ENCODE data around the gene RPTOR. TPM values are rescaled to one million over a fixed set of nuclear protein-coding genes. Genes with fewer than 3 reads are reported as not detected.

RPTOR gene
- total and polyA plus RNA-seq, 10 of the 15 experiments (the other 5 are each of a cell fraction or from before 2014, with no cell fraction given): 0.18 to 32.1 (median 7.8) TPM

- intact Hi-C loops (cut with micrococcal nuclease; ENCODE audit: unreplicated experiment): no loop called here
- BruUV-seq (replicated peaks): no TSS peak
- no peaks in the 10 kb centered on the region for H4K20me1 ChIP-seq (ENCODE audit: control insufficient read depth, insufficient read depth)
- H3K27me3 ChIP-seq (replicated peaks in 1 of 2; ENCODE audit: control insufficient read depth in 2 of 2, insufficient read depth in 2 of 2, low read length in 1 of 2): no peaks in the 10 kb centered on the region
- DNase-seq (ENCODE audit: low read depth, low spot score) (no peak), ATAC-seq (no peak), FAIRE-seq (no peak)
- H3K9ac ChIP-seq (ENCODE audit: control insufficient read depth, insufficient read depth, low read length): no peak overlapping the region
- no peak overlapping the region for H3K4me3 ChIP-seq
- in situ Hi-C loops (cut with MboI): no loop called here
- H3K27ac ChIP-seq (ENCODE audit: control insufficient read depth, insufficient read depth): no peak overlapping the region
- no peaks in the 10 kb centered on the region for H3K9me3 ChIP-seq (replicated peaks; ENCODE audit: control insufficient read depth, insufficient read depth, low read length)
- TF ChIP-seq EED (IDR thresholded peaks at IDR 0.05; ENCODE audit: low read depth) (no peak), FOS (IDR thresholded peaks at IDR 0.05; ENCODE audit: borderline replicate concordance, extremely low read depth, insufficient read length) (no peak), JUNB (IDR thresholded peaks at IDR 0.05) (no peak), SRF (IDR thresholded peaks at IDR 0.05; ENCODE audit: low read depth in 2 of 2, low read length in 2 of 2) (no peak), RB1 (IDR thresholded peaks at IDR 0.05; ENCODE audit: borderline replicate concordance) (no peak), SPI1 (IDR thresholded peaks at IDR 0.05; ENCODE audit: borderline replicate concordance, insufficient read depth, low read depth, low read length) (no peak), TCF3 (IDR thresholded peaks at IDR 0.05; ENCODE audit: borderline replicate concordance, insufficient read depth, low read depth, low read length) (no peak), SUZ12 (IDR thresholded peaks at IDR 0.05; ENCODE audit: unreplicated experiment) (no peak), NR2F1 (conservative IDR thresholded peaks at IDR 0.05) (no peak), YBX1 (IDR thresholded peaks at IDR 0.05) (no peak), NFXL1 (IDR thresholded peaks at IDR 0.05; ENCODE audit: borderline replicate concordance) (no peak)
- TF ChIP-seq, protein P1, sequence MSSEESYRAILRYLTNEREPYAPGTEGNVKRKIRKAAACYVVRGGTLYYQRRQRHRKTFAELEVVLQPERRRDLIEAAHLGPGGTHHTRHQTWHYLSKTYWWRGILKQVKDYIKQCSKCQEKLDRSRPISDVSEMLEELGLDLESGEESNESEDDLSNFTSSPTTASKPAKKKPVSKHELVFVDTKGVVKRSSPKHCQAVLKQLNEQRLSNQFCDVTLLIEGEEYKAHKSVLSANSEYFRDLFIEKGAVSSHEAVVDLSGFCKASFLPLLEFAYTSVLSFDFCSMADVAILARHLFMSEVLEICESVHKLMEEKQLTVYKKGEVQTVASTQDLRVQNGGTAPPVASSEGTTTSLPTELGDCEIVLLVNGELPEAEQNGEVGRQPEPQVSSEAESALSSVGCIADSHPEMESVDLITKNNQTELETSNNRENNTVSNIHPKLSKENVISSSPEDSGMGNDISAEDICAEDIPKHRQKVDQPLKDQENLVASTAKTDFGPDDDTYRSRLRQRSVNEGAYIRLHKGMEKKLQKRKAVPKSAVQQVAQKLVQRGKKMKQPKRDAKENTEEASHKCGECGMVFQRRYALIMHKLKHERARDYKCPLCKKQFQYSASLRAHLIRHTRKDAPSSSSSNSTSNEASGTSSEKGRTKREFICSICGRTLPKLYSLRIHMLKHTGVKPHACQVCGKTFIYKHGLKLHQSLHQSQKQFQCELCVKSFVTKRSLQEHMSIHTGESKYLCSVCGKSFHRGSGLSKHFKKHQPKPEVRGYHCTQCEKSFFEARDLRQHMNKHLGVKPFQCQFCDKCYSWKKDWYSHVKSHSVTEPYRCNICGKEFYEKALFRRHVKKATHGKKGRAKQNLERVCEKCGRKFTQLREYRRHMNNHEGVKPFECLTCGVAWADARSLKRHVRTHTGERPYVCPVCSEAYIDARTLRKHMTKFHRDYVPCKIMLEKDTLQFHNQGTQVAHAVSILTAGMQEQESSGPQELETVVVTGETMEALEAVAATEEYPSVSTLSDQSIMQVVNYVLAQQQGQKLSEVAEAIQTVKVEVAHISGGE (CRISPR knock-in tag; IDR thresholded peaks at IDR 0.05): no peak
- TF ChIP-seq, protein P2, sequence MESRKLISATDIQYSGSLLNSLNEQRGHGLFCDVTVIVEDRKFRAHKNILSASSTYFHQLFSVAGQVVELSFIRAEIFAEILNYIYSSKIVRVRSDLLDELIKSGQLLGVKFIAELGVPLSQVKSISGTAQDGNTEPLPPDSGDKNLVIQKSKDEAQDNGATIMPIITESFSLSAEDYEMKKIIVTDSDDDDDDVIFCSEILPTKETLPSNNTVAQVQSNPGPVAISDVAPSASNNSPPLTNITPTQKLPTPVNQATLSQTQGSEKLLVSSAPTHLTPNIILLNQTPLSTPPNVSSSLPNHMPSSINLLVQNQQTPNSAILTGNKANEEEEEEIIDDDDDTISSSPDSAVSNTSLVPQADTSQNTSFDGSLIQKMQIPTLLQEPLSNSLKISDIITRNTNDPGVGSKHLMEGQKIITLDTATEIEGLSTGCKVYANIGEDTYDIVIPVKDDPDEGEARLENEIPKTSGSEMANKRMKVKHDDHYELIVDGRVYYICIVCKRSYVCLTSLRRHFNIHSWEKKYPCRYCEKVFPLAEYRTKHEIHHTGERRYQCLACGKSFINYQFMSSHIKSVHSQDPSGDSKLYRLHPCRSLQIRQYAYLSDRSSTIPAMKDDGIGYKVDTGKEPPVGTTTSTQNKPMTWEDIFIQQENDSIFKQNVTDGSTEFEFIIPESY (IDR thresholded peaks at IDR 0.05): no peak
- TF ChIP-seq, protein P3, sequence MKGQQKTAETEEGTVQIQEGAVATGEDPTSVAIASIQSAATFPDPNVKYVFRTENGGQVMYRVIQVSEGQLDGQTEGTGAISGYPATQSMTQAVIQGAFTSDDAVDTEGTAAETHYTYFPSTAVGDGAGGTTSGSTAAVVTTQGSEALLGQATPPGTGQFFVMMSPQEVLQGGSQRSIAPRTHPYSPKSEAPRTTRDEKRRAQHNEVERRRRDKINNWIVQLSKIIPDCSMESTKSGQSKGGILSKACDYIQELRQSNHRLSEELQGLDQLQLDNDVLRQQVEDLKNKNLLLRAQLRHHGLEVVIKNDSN (IDR thresholded peaks at IDR 0.05; ENCODE audit: borderline replicate concordance, extremely low read length, insufficient read depth, low read depth, low read length): no peak
- peaks cover 4% of the 10 kb centered on the region in 2 experiments; a peak in 3 of 4 replicates for H3K36me3 ChIP-seq (ENCODE audit: control insufficient read depth in 2 of 2, insufficient read depth in 2 of 2, low read length in 1 of 2)
- ChIA-PET SMC1A (ENCODE audit: uncharacterized antibody, unreplicated experiment) (interaction anchor here (0.9 to 1.0 kb wide), 2 partner anchors 9 to 42 kb away, joined by 3 to 4 read pairs; no protein-coding TSS in a partner anchor), POLR2A (no interaction called here), CTCF (interaction anchor here (2.7 kb wide), 1 partner anchor 11 kb away, joined by 11 read pairs; no protein-coding TSS in a partner anchor), RAD21 (ENCODE audit: unreplicated experiment) (no interaction called here)
- H2AFZ ChIP-seq (ENCODE audit: control insufficient read depth, low read depth, low read length): no peak overlapping the region
- H3K4me2 ChIP-seq (ENCODE audit: control insufficient read depth, insufficient read depth): no peak overlapping the region
- H3K79me2 ChIP-seq (ENCODE audit: control insufficient read depth, insufficient read depth, low read length): peaks cover 15% of the 10 kb centered on the region
- H3K4me1 ChIP-seq (ENCODE audit: control insufficient read depth, insufficient read depth, low read length): no peaks in the 10 kb centered on the region; the same call in 1 of the 2 replicates
- WGBS (ENCODE audit: insufficient coverage, insufficient replicate concordance, low lambda C conversion rate, missing lambda C conversion rate): 86% methylated on average over 24 of the region's 24 CpGs
Measured at GRCh38 chr17:80585890-80586845, 41.5 kb downstream of the RPTOR start.
